DND-41 (cell line): ENCODE measurements around the gene ADARB2.

Source experiments
- EZH2 ChIP-seq: IDR thresholded peaks from 3 replicates; pipeline ENCODE4 v1.6.1; 2012; ENCODE audit warnings: borderline replicate concordance, low read depth, mild to moderate bottlenecking, moderate library complexity, low read length, inconsistent platforms; ENCODE audit not compliant: severe bottlenecking
- TF ChIP-seq, protein P1 (sequence below): IDR thresholded peaks from 2 replicates; pipeline ENCODE4 v1.5.1; 2012; ENCODE audit warnings: borderline replicate concordance, low read length, moderate library complexity, mild to moderate bottlenecking; ENCODE audit not compliant: poor library complexity, severe bottlenecking; ENCODE audit errors: extremely low read depth

DNA sequence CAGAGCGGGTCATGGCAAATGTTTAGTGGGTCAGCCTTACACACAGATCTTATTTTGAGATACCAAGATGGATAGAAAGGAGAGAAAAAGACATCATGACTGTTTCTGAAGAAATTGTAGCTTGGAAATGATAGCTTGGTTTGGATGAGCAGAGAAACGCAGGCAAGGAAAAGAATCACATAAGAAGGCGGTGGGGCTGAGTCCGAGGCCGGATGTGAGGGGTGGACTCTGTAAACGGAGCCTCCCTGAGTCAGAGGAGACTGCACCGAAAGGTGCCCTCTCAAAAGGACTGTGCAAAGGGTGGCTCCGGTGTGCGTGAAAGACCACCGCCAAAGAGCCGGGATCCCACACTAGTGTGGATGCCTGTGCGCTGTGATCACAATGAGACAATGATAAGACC is 53.7 kb downstream of the ADARB2 start:
- TF ChIP-seq, protein P1, sequence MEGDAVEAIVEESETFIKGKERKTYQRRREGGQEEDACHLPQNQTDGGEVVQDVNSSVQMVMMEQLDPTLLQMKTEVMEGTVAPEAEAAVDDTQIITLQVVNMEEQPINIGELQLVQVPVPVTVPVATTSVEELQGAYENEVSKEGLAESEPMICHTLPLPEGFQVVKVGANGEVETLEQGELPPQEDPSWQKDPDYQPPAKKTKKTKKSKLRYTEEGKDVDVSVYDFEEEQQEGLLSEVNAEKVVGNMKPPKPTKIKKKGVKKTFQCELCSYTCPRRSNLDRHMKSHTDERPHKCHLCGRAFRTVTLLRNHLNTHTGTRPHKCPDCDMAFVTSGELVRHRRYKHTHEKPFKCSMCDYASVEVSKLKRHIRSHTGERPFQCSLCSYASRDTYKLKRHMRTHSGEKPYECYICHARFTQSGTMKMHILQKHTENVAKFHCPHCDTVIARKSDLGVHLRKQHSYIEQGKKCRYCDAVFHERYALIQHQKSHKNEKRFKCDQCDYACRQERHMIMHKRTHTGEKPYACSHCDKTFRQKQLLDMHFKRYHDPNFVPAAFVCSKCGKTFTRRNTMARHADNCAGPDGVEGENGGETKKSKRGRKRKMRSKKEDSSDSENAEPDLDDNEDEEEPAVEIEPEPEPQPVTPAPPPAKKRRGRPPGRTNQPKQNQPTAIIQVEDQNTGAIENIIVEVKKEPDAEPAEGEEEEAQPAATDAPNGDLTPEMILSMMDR, result no peak
- no peak for TF ChIP-seq EZH2
